GM23338 (cell line): ENCODE measurements around the gene KAT8.

Experiments
- CREB1 ChIP-seq: fragments of 250-450 bp; sonication (Bioruptor Pico); IDR thresholded peaks from 2 replicates; pipeline ENCODE4 v1.5.0; 2020; ENCODE audit warnings: low read depth, mild to moderate bottlenecking, moderate library complexity
- CTCF ChIP-seq, 2 experiments: fragments of 200-600 bp in 1 of 2; sonication (generic) in 1 of 2; conservative IDR thresholded peaks; 2 replicates each; pipeline versions ENCODE4 v1.5.1 to v1.6.1; 2016 to 2017; ENCODE audit warnings: antibody characterized with exemption in 2 of 2, low read depth in 2 of 2, mild to moderate bottlenecking in 2 of 2, moderate library complexity in 1 of 2
- EZH2 ChIP-seq: fragments of 200-600 bp; sonication (generic); IDR thresholded peaks from one replicate; pipeline ENCODE4 v1.8.0; 2017; ENCODE audit warnings: antibody characterized with exemption, mild to moderate bottlenecking, low read depth; ENCODE audit not compliant: unreplicated experiment
- EZH2phosphoT487 ChIP-seq: fragments of 200-600 bp; sonication (generic); IDR thresholded peaks from one replicate; pipeline ENCODE4 v1.8.1; 2018; ENCODE audit warnings: antibody characterized with exemption; ENCODE audit not compliant: unreplicated experiment
- POLR2AphosphoS5 ChIP-seq: IDR thresholded peaks from 2 replicates; pipeline ENCODE4 v1.6.1; 2016; ENCODE audit warnings: antibody characterized with exemption, low read depth
- REST ChIP-seq: IDR thresholded peaks from one replicate; pipeline ENCODE4 v1.6.1; 2018; ENCODE audit warnings: antibody characterized with exemption; ENCODE audit not compliant: unreplicated experiment
- ZNF114 ChIP-seq: fragments of 250-450 bp; sonication (Bioruptor Pico); IDR thresholded peaks from 2 replicates; pipeline ENCODE4 v1.5.0; 2020; ENCODE audit warnings: mild to moderate bottlenecking, moderate library complexity
- TF ChIP-seq, protein P1 (sequence below): fragments of 250-450 bp; sonication (Bioruptor Pico); IDR thresholded peaks from 2 replicates; pipeline ENCODE4 v1.5.0; 2020; ENCODE audit warnings: mild to moderate bottlenecking, moderate library complexity

GRCh38 chr16:31108794-31109558 lies 8.5 kb upstream of the KAT8 start:
- TF ChIP-seq CTCF (conservative IDR thresholded peaks at IDR 0.05; ENCODE audit: low read depth in 2 of 2) (no peak), EZH2 (no peak), EZH2phosphoT487 (no peak), POLR2AphosphoS5 (no peak; the same call in 1 of the 2 replicates), ZNF114 (CRISPR knock-in tag) (no peak), REST (no peak), CREB1 (CRISPR knock-in tag) (no peak)
- TF ChIP-seq, protein P1, sequence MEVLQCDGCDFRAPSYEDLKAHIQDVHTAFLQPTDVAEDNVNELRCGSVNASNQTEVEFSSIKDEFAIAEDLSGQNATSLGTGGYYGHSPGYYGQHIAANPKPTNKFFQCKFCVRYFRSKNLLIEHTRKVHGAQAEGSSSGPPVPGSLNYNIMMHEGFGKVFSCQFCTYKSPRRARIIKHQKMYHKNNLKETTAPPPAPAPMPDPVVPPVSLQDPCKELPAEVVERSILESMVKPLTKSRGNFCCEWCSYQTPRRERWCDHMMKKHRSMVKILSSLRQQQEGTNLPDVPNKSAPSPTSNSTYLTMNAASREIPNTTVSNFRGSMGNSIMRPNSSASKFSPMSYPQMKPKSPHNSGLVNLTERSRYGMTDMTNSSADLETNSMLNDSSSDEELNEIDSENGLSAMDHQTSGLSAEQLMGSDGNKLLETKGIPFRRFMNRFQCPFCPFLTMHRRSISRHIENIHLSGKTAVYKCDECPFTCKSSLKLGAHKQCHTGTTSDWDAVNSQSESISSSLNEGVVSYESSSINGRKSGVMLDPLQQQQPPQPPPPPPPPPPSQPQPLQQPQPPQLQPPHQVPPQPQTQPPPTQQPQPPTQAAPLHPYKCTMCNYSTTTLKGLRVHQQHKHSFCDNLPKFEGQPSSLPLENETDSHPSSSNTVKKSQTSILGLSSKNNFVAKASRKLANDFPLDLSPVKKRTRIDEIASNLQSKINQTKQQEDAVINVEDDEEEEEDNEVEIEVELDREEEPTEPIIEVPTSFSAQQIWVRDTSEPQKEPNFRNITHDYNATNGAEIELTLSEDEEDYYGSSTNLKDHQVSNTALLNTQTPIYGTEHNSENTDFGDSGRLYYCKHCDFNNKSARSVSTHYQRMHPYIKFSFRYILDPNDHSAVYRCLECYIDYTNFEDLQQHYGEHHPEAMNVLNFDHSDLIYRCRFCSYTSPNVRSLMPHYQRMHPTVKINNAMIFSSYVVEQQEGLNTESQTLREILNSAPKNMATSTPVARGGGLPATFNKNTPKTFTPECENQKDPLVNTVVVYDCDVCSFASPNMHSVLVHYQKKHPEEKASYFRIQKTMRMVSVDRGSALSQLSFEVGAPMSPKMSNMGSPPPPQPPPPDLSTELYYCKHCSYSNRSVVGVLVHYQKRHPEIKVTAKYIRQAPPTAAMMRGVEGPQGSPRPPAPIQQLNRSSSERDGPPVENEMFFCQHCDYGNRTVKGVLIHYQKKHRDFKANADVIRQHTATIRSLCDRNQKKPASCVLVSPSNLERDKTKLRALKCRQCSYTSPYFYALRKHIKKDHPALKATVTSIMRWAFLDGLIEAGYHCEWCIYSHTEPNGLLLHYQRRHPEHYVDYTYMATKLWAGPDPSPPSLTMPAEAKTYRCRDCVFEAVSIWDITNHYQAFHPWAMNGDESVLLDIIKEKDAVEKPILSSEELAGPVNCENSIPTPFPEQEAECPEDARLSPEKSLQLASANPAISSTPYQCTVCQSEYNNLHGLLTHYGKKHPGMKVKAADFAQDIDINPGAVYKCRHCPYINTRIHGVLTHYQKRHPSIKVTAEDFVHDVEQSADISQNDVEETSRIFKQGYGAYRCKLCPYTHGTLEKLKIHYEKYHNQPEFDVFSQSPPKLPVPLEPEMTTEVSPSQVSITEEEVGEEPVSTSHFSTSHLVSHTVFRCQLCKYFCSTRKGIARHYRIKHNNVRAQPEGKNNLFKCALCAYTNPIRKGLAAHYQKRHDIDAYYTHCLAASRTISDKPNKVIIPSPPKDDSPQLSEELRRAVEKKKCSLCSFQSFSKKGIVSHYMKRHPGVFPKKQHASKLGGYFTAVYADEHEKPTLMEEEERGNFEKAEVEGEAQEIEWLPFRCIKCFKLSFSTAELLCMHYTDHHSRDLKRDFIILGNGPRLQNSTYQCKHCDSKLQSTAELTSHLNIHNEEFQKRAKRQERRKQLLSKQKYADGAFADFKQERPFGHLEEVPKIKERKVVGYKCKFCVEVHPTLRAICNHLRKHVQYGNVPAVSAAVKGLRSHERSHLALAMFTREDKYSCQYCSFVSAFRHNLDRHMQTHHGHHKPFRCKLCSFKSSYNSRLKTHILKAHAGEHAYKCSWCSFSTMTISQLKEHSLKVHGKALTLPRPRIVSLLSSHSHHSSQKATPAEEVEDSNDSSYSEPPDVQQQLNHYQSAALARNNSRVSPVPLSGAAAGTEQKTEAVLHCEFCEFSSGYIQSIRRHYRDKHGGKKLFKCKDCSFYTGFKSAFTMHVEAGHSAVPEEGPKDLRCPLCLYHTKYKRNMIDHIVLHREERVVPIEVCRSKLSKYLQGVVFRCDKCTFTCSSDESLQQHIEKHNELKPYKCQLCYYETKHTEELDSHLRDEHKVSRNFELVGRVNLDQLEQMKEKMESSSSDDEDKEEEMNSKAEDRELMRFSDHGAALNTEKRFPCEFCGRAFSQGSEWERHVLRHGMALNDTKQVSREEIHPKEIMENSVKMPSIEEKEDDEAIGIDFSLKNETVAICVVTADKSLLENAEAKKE (CRISPR knock-in tag) = no peak
